GM12865 (cell line): ENCODE measurements around the gene PINK1.
"Not testable (repeated sequence)": the region's sequence is repeated elsewhere in the genome, so short reads cannot be mapped to it uniquely, and the experiment has no call there.

Experiments used
- DNase-seq: peaks from one replicate; pipeline ENCODE4 v3.0.0; 2010; ENCODE audit warnings: low read depth
- H3K4me3 ChIP-seq: 2 replicates; pipeline ENCODE4 v1.5.1; 2011; ENCODE audit warnings: mild to moderate bottlenecking, low read depth, low read length, control low read depth
- CTCF ChIP-seq: IDR thresholded peaks from 2 replicates; pipeline ENCODE4 v1.5.1; 2011; ENCODE audit warnings: low read length, control low read depth, low read depth, inconsistent platforms; ENCODE audit not compliant: insufficient read depth; ENCODE audit errors: missing control alignments

The PINK1 gene

GRCh38 chr1:20663969-20664715 is 30.9 kb downstream of the PINK1 start:
- no peak overlapping the region for H3K4me3 ChIP-seq
- DNase-seq = no peak
- TF ChIP-seq CTCF = no peak

- DNase-seq = no peak
- no peak overlapping the region for H3K4me3 ChIP-seq
- TF ChIP-seq CTCF = no peak
Observed at GRCh38 chr1:20665726-20666125, 32.5 kb downstream of the PINK1 start.

GRCh38 chr1:20666146-20666545 is 32.9 kb downstream of the PINK1 start:
- H3K4me3 ChIP-seq = no peak overlapping the region
- no peak for DNase-seq
- TF ChIP-seq CTCF = no peak

- no peak overlapping the region for H3K4me3 ChIP-seq
- no peak for TF ChIP-seq CTCF
- DNase-seq = peak; percentile 51
Observed at GRCh38 chr1:20666804-20667203, 33.5 kb downstream of the PINK1 start.

GRCh38 chr1:20668581-20668980 is 35.3 kb downstream of the PINK1 start:
- DNase-seq = no peak
- no peak overlapping the region for H3K4me3 ChIP-seq
- no peak for TF ChIP-seq CTCF

GRCh38 chr1:20670936-20671335 is 37.7 kb downstream of the PINK1 start:
- no peak for TF ChIP-seq CTCF
- DNase-seq = no peak
- no peak overlapping the region for H3K4me3 ChIP-seq

GRCh38 chr1:20672265-20672632 is 39.0 kb downstream of the PINK1 start:
- no peak for TF ChIP-seq CTCF
- H3K4me3 ChIP-seq = no peak overlapping the region

GRCh38 chr1:20673626-20674025 is 40.4 kb downstream of the PINK1 start:
- peak; percentile 58 for DNase-seq
- H3K4me3 ChIP-seq = not testable (repeated sequence)

More at GRCh38 chr1:20672265-20672632, 39.0 kb downstream of the PINK1 start:
- DNase-seq = no peak
